ENCODE measurements around the gene CFC1B.
"Not testable (repeated sequence)": the region's sequence is repeated elsewhere in the genome, so short reads cannot be mapped to it uniquely, and the experiment has no call there.

CFC1B gene

GRCh38 chr2:130571929-130572328 lies 50.9 kb downstream of the CFC1B start:
- DNase-seq: not testable (repeated sequence)

DNA sequence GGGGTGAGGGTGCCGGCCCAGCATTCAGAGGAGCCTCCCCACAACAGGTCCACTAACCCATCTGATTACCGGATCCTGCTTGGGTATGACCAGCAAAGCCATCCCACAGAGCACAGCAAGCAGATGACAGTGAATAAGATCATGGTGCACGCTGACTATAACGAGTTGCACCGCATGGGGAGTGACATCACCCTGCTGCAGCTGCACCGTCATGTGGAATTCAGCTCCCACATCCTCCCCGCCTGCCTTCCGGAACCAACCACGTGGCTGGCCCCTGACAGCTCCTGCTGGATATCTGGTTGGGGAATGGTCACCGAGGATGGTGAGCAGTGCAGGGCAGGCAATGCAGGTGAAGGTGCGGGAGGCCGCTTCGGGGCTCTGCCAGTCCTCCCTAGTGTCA lies 53.2 kb downstream of the CFC1B start:
- DNase-seq: not testable (repeated sequence)

- not testable (repeated sequence) for DNase-seq
These were observed 55.3 kb downstream of the CFC1B start for GRCh38 chr2:130576209-130576784.

DNA sequence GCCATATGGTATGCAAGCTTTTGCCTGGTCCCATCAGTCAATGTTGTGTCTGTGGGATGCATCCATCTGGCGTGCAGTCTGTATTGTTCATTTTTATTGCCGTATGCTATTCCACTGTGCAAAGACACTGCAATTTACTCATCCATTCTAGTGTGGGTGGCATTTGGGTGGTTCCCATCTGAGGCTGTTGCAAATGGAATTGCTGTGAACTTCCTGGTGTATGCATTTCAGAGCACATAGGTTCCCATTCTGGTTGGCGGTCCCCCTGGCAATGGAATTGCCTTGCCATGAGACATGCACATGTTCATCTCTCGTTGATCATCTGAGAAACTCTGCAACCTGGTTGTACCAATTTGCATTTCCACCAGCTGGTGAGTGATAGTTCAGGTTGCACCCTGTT lies 56.5 kb downstream of the CFC1B start:
- DNase-seq: not testable (repeated sequence)
